SIG-M5 (cell line): ENCODE data around the gene MYORG.

Experiments used
- DNase-seq: peaks from one replicate; lab custom pipeline; 2025; lab: John Stamatoyannopoulos, UW

Gene MYORG

GRCh38 chr9:34384368-34385165, 7.9 kb upstream of the MYORG start:
- no peak for DNase-seq

- DNase-seq = no peak
These were observed 7.2 kb upstream of the MYORG start for GRCh38 chr9:34383904-34384303.

DNA sequence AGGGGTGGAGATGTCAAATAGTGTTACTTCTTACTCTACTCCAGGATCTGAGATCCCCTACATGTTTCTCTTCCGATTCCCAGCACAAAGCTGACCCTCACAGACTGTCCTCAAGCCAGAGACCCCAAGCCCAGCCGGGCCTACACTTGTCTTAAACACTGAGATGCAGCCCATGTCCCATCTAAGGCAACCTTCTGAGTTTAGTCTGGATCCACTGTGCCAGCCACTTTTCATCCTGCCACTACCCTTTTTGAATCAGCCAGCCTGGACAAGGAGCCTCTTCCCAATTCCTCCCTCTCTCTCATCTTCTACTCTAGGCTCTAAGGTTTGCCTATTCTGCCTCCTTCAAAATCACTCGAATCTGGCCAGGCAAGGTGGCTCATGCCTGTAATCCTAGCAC, 6.2 kb upstream of the MYORG start:
- DNase-seq = no peak

GRCh38 chr9:34382054-34382453, 5.4 kb upstream of the MYORG start:
- no peak for DNase-seq

DNA sequence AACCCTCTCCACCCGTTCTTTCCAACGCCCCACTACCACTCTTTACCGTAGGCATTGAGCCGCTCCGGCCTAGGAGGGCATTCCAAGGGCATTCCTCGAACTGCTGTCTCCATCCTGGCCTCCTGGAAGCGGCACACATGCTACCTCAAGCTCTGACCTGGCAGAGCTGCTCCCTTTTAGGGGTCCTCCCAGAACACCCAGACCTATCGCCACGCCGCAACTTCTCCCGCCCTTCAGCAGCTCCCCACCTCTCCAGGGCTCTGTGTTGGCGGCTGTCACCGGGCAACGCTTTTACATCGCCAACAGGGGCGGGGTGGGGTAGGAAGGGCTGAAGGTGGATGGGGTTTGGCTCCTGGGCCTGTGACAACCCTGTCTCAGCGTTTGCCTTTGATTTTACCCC, 4.6 kb upstream of the MYORG start:
- no peak for DNase-seq

DNA sequence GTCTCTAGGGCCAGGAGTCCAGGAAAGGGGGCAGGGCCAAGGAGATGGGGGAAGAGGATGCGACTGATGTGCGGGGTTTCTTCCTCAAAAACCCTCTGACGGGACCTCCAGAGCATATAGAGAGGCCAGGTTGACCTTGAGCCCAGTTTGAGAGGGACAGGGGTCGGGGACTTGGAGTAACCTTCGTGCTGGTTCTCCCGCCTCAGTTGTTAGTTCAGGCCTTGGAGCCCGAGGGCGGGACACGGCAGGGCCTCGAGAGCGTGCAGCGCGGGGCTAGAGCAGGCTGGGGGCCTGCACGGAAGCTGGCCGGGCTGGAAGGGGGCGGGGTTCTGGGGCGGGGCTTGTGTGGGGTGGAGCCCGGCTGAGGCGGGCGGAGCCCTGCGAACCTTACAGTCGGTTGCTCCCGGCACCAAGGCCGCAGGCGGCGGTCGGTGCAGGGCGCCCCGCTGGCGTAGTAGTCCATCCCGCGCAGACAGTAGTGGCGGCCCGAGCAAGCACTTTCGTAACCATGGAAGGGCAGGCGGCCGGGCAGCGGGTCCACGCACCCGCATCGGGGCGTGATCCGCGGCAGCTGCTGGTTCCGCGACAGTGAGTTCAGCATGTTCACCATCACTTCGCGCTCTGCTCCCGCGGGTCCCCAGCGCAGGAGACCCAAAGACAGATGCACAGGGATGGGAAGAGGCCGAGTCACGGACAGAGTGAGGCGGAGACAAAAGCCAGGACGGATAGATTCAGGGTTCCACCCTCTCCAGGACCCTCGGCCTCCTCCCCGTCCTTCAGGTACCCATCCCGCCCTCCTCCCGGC, 4.0 kb upstream of the MYORG start:
- no peak for DNase-seq

DNA sequence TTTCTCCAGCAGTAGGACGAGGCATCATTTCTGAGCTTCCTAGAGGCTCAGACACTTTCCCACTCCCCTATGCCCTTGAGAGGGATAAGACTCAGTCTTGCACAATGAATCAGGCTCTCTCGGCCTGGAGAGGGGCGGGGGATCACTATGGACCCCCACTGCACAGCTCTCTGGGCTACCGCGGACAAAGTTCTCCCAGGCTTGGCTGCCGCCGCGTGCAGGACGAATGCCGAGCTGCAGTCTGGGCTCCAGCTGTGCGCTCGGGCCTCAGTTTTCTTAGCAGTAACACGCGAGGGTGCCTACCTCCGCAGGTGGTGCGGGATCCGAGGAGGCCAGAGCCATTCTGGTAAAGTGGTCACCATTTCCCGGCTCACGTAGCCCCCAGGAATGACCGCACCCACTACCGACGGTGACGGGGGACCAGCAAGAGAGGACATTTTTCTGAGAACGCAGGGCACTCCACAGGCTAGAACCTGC, 3.4 kb upstream of the MYORG start:
- DNase-seq = no peak

- DNase-seq = no peak
These were observed 2.8 kb upstream of the MYORG start for GRCh38 chr9:34379334-34380033.

DNA sequence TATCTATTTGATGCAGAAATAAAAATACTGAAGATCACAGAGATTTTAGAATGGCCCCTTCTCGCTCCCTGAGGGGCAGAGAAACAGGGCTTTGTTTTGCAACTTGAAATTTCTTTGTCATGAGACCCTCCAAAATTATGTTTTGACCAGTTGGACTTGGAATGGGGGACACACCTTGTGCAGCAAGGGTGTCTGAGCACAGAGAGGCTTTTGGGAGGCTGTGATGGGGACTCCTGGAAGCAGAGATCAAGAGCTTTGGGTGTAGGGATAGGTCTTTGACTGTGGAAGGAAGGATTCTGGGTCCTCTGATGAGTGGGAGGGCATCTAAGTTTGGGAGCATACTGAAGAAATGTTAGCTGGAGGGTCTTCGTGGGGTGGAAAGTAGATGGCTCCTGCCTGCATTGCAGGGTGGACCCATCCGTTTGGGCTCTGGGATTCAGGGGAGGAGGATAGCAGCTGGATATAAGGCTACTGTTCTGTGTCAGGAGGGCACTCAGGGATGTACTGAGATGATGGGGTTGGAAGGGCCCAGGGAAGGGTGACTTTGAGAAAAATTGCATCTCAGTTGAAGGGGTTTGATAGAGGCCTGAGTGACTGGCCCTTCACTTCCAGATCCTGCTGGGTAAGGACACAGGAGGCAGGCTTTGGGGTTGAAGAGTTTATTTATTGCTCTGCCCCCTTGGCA, 1.8 kb upstream of the MYORG start:
- no peak for DNase-seq

DNA sequence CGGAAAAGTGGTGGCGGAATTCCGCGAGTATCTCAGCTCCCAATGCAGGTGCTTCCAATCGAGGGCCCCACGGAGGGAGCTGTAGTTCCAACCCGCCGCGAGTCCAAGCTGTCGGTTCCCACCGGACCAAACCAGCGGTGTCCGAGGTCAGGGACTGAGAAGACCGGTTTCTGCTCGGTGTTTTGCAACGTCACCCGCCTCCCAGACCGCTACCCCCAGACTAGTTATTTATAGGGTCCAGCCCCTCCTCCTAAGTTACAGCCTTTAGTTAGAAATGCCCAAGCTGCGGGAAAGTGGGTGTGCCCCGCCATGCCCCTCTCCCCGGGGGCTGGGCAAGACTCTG, 677 bp upstream of the MYORG start:
- no peak for DNase-seq

DNA sequence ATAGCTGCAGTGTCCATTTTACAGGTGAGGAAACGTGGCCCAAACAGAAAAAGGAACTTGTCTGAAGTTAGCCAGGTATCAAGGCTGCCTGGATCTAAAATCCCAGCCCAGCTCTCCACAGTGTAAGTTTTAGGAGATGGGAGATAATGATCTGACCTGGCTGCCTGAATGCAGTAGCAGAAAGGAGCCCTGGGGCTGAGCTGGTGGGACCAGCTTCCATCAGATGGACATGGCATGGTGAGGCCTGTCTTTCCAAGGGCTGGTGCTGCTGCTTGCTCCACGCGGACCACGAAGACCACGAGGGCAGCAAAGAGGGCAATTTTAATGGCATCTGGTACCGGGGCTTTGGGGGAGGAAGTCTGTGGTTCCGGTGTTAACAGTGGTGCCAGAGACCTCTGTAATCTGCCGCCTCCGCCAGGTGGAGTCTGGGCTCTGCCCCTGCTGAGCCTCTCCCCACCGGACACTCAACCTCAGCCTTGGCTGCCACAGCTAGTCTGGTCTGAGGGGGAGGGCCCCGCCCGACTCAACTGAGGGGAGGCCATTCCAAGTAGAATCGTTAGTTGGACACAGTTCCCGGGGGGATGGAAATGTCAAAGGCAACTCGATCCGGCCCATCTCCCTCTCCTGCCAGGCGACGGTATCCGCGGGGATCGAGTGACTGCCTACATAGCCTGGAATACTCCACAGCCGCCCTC, 650 bp downstream of the MYORG start:
- DNase-seq = no peak

DNA sequence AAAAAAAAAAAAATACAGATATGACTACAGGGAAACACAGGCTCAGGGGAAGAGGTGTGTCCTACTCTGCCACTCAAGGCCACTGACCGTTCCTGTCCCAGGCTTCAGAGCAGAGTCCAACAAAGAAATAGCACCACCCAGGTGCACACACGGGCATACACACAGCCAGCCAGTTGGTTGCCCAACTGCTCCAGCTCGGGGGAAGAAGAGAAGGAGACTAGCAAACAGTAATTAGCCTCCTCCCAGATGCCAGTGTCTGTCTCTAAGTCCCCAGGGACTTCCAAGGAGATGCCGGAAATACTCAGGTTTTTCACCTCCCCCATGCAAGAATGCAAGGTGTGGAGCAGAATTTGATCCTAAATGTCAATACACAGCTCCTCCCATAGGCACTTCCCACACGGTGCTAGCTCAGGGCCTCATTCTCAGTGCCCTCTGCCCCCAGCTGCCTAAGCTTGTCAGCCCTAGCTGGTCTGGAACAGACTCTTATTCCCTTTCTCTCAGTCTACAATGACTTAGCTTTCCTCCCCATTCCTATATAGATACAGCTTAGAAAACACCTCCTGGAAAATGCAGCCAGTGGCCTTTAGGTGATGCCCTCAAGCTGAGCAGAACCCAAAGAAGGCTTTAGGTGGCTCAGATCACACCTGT, 1.7 kb downstream of the MYORG start:
- DNase-seq = no peak

GRCh38 chr9:34374339-34374738, 2.4 kb downstream of the MYORG start:
- no peak for DNase-seq

GRCh38 chr9:34373749-34374148, 2.9 kb downstream of the MYORG start:
- no peak for DNase-seq

- DNase-seq = no peak
These were observed 4.2 kb downstream of the MYORG start for GRCh38 chr9:34372467-34373011.

DNA sequence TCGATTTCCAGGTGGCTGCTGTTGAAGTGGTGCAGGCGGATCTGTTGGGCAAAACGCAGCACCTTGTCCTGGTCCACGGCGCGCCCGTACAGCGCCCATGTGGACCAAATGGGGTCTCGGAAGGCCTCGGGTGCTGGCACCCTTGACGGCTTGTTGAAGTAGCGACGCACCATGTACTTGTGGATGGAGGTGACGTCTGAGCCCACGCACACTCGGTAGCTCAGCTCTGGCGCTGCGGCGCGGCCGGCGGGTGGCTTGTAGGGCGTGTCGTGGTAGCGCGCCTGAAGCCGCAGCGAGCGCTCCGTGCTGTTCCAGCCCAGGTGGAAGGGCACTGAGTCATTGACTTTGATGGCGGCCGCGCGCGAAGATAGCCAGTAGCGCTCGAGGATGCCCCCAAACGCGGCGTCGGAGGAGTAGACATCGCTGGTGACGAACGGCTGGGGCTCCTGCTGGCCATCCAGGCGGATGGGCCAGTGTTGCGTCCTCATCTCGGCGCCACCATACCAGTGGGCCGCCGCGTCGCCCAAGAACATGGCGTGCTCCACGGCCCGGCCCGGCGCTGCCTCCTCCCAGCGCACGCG, 4.7 kb downstream of the MYORG start:
- DNase-seq = no peak

DNA sequence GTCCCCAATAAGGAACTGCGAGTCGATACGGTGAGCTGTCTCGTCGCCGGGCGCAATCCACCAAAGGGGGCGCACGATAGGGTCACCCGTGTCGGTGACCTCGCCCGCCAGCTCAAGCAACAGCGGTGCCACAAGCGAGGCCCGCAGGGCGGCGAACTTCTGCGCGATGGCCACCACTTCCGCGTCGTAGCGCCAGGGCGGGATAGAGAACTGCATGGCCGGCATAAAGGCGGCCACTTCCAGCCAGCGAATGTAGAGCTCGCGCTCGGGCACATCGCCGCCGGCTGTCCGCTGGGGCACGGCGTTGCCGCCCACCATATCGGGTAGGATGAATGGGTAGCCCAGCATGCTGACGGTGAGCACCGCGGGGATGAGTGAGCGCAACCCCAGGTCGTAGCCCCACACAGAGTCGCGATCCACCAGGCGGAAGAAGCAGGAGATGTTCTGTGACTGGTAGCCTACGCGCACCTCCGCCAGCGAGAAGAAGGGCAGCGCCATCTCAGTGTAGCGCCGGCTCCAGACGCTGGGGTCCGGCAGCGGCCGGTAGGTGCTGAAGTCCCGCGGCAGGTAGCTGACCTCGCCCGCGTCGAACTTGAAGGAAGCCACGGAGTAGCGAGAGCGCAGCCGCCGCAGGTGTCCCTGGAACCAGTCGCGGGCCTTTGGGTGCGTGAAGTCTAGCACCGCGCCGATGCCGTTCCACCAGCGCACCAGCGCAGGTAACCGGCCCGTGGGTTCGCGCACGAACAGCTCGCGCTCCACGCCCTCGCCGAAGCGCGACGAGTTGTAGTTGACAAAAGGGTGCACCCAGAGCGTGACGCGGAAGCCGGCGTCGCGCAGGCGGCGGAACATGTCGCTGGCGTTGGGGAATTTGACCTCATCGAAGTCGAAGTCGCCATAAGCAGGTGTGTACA, 5.5 kb downstream of the MYORG start:
- no peak for DNase-seq

- no peak for DNase-seq
These were observed 6.2 kb downstream of the MYORG start for GRCh38 chr9:34370335-34370969.

DNA sequence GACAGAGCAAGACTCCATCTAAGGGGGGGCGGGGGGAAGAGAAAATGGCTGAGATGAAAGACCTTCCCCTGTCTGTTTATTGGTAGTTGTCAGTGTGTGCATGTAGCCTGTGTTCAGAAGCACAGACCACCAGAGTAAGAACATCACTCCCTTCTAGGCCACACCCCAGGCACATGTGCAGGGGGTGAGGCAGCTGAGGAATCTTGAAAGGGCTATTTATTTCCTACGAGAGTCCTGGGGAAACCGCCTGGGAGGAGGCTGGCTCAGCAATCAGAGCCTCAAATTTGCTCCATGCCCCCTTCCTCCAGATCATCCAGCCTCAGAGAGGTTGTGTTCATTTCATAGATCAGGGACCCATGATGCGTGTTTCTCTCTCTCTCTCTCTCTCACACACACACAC, 7.1 kb downstream of the MYORG start:
- no peak for DNase-seq
